Measurements from ENCODE around the gene CELA3A. TPM values are rescaled to one million over a fixed set of nuclear protein-coding genes. Genes with fewer than 3 reads are reported as not detected.
"Not testable (repeated sequence)": the region's sequence is repeated elsewhere in the genome, so short reads cannot be mapped to it uniquely, and the experiment has no call there.

CELA3A gene, protein sequence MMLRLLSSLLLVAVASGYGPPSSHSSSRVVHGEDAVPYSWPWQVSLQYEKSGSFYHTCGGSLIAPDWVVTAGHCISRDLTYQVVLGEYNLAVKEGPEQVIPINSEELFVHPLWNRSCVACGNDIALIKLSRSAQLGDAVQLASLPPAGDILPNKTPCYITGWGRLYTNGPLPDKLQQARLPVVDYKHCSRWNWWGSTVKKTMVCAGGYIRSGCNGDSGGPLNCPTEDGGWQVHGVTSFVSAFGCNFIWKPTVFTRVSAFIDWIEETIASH
- polyA plus RNA-seq (ENCODE audit: insufficient read length) = not detected
- long read RNA-seq, donor 1 = 0 reads
- long read RNA-seq, donor 2 = 0 reads
- long read RNA-seq, donor 3 = 0 reads
- long read RNA-seq, donor 4 = 0 reads
- long read RNA-seq, donor 5 = 0 reads
- long read RNA-seq, donor 6 = 0 reads
- long read RNA-seq, donor 7 = 0 reads
- long read RNA-seq, donor 8 = 0 reads

DNA sequence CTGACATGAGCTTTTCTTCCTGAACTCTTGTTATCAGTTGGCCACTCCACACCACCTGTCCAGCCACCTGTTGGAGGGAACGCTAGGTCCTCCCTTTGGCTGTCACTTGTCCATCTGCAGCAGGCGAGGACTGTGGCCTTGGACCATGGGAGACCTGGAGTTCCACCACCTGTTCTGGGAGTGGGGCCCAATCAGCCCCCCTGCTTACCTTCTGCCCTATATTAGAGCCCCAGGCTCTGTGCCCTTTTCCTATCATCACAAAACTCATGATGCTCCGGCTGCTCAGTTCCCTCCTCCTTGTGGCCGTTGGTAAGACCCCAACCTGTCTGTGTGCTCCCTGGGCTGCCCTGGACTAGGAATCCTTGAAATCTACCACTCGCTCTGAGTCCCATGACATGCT, at the start of gene CELA3A:
TSS of gene CELA3A (plus strand) at position 249 of the 400 bp plus-strand sequence. CDS start at position 267, 18 bp downstream.
- no peak for DNase-seq

DNA sequence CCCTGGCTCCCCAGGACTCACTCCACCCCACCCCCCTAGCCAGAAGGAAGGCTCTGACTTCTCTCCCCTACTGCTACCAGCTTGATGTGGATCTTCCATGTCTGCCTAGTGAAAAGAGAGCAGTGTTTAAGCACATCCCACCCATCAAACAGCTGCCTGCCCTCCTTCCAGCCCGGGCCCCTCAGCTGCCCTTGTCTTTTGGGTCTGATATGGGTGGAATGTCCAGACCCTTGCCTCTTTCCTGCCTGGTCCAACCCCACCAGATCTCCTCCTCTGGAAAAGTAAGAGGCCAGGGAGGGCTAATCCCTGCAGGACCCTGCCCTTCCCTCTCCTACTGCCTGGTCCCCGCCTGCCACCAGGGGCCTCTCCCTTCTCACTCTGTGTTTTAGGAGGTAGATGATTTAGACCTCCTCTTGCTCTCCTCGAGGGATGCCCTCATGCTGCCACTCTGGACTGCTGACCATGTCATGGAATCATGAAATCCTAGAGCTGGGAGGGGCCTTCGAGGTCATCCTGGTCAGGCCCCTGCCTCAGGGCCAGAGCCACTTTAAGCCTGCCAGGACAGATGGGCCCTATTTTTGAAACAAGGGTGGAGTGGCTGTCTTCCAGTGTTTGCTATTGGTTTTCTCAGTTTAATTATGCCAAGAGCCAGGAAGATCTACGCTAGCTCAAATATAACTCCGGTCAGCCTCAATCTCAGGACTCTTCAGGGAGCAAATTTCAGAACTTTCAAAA, 48.5 kb upstream of the CELA3A start:
- DNase-seq = no peak

DNA sequence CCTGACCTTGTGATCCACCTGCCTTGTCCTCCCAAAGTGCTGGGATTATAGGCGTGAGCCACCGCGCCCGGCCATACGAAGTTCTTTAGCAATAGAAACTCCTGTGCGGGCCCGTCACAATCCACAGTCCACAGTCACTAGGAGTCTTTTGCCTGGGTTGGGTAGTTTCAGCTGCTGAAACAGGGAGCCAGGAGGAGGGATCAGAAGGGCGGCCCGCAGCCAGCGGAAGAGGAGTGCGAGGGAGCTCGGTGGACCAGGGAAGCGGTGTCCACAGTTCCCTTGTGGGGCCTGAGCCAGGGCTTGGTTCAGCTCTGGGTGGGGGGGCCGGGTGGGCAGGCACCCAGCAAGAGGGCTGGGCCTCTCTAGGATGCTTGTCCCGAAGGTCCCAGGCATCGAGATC, 46.4 kb upstream of the CELA3A start:
- DNase-seq = no peak

- no peak for DNase-seq
Observed at GRCh38 chr1:21955501-21956281, 45.8 kb upstream of the CELA3A start.

DNA sequence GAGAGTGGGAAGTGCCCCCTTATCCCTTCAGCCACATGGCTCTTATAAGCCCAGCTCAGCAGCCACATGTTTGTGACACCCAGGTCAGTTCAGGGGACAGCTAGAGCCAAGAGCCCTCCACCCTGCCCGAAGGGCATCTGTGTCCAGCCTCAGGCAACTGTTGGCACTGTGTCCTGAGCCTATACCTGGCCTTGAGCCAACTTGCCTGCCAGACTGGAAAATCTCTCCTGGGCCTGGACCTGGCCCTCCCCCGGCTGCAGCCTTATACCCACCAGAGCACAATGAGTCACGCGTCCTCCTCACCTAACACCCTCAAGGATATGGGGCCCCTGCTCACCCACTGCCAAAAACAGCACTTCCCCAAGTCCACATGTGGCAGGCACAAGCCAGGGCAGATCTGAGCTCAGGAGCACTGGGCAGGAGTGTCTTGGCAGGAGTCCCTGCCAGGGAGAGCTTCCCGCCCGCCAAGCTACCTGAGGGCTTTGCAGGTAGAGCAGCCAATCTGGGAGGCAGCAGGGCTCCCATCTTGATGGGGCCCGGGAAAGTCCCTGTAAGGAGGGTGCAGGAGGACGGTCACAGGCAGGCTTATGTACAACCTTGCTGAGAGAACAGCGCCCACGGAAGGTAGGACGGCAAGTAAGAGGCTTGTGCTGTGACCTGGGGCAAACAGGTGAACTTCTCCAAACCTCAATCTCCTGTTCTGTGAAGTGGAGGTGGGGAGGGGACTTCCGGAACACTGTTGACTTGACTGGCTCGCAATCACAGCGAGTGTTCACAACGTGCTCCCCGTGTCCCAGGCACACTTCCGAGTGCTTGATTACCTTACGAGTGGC, 44.5 kb upstream of the CELA3A start:
- no peak for DNase-seq

- no peak for DNase-seq
Observed at GRCh38 chr1:21961337-21961736, 40.1 kb upstream of the CELA3A start.

DNA sequence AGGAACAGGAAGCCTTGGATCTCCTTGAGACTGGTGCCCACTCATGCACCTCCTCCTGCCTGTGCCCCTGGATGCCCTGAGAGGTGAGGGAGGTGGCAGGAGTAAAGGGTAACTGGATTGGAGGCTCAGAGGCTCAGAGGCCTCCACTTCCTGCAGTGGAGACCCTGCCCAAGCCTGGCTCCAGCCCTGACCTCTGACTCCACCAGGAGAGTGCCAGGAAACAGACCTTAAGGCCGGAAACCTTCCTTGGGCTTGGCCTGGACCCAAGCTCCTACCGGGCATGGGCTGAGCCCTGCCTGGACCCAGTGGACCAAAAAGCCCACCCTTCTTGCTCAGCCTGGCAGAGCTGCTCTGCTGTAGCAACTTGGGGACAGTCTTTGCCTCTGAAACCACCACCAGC, 39.7 kb upstream of the CELA3A start:
- DNase-seq = no peak

GRCh38 chr1:21963477-21964217, 37.8 kb upstream of the CELA3A start:
- peak; percentile 74 for DNase-seq

DNA sequence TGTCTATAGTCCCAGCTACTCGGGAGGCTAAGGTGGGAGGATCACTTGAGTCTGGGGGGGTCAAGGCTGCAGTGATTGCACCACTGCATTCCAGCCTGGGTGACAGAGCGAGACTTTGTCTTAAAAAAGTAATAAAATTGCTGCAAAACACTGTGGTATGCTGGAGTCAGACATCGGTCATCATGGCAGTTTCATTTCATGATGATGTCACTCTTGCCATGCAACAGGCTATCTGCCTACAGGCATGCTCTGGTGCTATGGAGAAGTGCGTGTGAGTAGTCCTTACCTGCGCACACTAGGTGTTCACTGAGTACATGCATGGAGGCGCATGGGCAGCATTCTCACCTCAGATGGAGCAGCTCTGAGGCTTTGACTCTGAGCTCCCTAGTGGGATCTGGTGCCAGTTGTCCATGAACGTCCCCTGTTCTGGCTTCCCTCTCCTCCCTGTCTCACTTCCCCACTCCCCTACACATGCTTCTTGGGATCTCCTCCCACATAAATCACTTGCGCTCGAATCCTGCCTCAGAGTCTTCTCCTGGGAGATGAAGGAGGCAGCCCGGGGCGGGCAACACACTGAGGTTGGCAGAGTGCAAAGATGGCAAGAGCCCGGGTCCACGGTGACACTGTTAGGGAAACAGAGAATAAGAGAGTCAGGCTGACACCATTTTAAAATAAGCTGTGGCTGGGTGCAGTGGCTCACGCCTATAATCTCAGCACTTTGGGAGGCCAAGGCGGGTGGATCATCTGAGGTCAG, 35.0 kb upstream of the CELA3A start:
- DNase-seq = no peak

DNA sequence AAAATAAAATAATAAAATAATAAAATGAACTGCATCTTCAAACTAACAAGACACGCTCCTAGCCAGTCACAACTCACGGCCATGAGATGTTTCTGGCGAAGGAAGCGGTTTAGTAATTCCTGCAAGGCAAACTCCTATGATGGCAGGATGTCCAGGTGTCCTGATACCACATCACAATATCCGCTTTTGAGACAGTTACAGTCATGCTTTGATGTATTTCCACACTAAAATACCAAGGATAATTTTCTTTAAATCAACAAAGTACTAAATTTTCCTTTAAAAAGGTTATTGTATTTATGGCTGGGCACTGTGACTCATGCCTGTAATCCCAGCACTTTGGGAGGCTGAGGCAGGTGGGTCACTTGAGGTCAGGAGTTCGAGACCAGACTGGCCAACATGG, 34.2 kb upstream of the CELA3A start:
- not testable (repeated sequence) for DNase-seq

DNA sequence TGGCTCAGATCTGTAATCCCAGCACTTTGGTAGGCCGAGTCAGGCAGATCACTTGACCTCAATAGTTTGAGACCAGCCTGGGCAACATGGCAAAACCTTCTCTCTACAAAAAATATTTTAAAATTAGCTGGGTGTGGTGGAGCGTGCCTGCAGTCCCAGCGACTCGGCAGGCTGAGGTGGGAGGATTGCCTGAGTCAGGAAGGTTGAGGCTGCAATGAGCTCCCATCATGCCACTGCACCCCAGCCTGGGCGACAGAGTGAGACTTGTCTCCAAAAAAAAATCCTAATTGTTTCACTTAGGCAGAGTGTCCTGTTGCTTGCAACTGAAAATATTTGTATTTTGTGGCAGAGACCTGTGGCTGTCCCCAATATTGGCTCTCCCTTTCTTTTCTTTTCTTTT, 32.4 kb upstream of the CELA3A start:
- not testable (repeated sequence) for DNase-seq

DNA sequence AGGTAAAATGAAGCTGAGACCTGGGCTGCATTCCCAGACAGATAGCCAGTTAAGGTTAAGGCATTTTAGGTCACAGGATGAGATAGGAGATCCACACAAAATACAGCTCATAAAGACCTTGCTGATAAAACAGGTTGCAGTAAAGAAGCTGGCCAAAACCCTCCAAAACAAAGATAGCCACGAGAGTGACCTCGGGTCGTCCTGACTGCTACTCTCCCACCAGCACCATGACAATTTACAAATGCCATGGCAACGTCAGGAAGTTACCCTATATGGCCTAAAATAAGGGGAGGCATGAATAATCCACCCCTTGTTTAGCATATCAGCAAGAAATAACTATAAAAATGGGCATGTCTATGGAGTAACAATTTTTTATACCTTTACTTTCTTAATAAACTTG, 30.9 kb upstream of the CELA3A start:
- not testable (repeated sequence) for DNase-seq

DNA sequence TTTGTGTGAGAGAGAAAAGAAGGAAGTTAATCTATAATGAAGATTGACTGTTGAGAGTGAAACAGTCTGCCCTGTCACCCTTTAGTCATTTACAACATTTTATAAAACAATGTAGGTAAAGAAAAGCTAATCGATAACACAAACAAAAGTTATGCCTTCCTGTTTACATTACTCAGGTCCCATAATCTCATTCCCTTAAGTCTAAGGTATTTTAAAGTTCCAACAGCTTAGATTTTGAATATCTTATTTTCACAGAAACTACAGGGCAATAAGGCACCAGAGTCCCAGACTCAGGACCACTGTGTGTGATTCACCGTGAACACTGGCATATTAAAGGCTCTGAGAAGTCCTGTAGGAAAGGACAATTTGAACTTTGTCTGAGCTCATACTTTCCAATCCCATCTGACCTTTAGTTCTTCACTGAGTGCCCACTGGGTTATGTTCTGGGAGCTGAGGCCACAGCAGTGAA, 28.4 kb upstream of the CELA3A start:
- DNase-seq = not testable (repeated sequence)

- not testable (repeated sequence) for DNase-seq
Observed at GRCh38 chr1:21973948-21974347, 27.5 kb upstream of the CELA3A start.

DNA sequence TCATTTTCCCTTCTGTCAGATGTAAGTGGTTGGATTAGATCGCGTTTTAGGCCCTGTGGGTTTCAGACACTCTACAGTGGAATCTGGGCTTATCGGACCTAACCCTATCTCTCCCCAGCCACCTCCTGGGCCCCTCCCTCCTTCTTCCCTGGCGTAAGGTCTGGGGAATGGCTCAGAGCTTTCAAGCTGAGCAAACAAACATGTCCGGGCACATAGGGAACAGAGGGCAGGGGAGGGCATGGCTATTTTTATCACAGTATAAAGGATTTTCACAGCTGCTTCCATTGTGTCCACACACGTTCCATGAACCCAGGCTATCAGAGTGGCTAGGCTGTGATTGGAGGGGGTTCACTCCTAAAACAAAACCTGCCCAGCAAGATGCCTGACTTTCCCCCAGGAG, 26.8 kb upstream of the CELA3A start:
- not testable (repeated sequence) for DNase-seq

DNA sequence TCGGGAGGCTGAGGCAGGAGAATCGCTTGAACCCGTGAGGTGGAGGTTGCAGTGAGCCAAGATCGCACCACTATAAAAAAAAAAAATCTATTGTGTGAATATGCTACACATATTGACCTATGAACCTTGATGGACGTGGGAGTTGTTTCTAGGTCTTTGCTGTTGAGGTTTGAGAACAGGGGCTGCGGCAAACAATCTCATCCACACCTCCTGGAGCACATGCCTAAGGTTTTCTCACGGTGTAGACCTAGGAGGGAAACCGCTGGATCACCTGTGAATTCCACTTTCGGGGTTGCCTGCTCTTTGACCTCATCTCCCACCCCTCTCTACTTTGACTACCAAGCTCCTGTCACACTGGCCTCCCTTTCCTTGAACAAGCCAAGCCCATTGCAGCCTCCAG, 26.2 kb upstream of the CELA3A start:
- not testable (repeated sequence) for DNase-seq

- not testable (repeated sequence) for DNase-seq
Observed at GRCh38 chr1:21976703-21977239, 24.7 kb upstream of the CELA3A start, which contains the start of gene CELA3B. Gene CELA3B, plus strand, starts transcription at chr1:21977022. Its CDS starts 18 bp downstream, at chr1:21977040.

DNA sequence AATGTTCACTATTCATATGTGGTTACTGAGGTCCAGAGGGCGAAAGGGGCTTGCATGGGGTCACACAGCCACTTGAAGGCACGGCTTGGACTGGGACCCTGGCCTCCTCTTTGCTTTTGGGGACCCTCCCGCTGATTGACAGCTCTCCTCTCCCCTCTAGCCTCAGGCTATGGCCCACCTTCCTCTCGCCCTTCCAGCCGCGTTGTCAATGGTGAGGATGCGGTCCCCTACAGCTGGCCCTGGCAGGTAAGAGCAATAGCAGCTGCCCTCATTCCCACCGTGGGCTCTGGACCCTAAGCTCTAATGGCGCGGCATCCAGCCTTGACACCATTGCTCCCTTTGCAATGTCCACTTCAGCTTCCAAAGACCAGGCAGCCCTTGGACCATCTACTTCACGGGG, 23.2 kb upstream of the CELA3A start:
- not testable (repeated sequence) for DNase-seq

DNA sequence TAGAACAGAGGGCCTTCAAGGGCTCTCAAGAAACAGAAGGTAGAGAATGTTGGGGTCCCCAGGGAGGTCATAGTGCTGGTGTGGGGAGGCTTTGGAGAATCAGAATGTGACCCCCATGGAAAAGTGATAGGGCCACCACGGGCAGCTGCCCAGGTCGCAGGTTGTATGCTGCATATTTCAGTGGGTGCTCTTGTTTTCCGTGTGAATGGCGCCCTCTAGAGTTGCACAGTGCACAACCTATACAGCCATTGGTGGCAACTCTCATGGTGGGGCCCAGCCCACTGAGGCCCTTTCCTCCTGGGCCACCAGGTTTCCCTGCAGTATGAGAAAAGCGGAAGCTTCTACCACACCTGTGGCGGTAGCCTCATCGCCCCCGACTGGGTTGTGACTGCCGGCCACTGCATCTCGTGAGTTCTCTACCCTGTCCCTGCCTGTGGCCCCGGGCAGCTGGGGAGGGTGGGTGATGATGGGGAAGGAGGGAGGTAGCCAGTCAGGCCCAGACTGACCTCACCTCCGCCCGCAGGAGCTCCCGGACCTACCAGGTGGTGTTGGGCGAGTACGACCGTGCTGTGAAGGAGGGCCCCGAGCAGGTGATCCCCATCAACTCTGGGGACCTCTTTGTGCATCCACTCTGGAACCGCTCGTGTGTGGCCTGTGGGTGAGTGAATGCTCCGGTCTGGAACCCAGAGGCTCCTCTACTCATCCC, 20.8 kb upstream of the CELA3A start:
- DNase-seq = not testable (repeated sequence)

Measured in left kidney (tissue), 8 donors.